ENCODE data around the gene NPNT. TPM values are rescaled to one million over a fixed set of nuclear protein-coding genes. Genes with fewer than 3 reads are reported as not detected.

Gene NPNT
- total and polyA plus RNA-seq, 2 donors from 2014 or later = 78.3 to 117 TPM

- Histone ChIP-seq H3K9ac (ENCODE audit: low read length in 3 of 3) (no peak overlapping the region), H3K27ac (ENCODE audit: low read depth in 2 of 2, low read length in 2 of 2) (no peak overlapping the region), H3K4me1 (ENCODE audit: control insufficient read depth in 2 of 3, insufficient read depth in 2 of 3, low read depth in 1 of 3, low read length in 3 of 3) (peaks cover 0 to 4% (median 0%) of the 10 kb centered on the region in 3 donors), H3K27me3 (ENCODE audit: control insufficient read depth, insufficient read depth, low read length) (no peaks in the 10 kb centered on the region), H3K9me3 (ENCODE audit: control insufficient read depth in 2 of 3, insufficient read depth in 1 of 3, low read length in 3 of 3) (no peaks in the 10 kb centered on the region), H3K36me3 (ENCODE audit: control insufficient read depth in 2 of 3, insufficient read depth in 3 of 3, low read length in 3 of 3) (no peaks in the 10 kb centered on the region), H3K4me3 (ENCODE audit: low read length in 3 of 3) (no peak overlapping the region)
- peak; percentile 15 for FAIRE-seq
- intact Hi-C loops (cut with DNase I) = no loop called here
- no peak for TF ChIP-seq CTCF (IDR thresholded peaks at IDR 0.05; ENCODE audit: borderline replicate concordance, extremely low read depth, insufficient read depth)
- DNase-seq = no peak
These were observed 35.4 kb downstream of the NPNT start for GRCh38 chr4:105930698-105931097.

- Histone ChIP-seq H3K4me1 (ENCODE audit: control insufficient read depth in 2 of 3, insufficient read depth in 2 of 3, low read depth in 1 of 3, low read length in 3 of 3) (peaks cover 0 to 4% (median 0%) of the 10 kb centered on the region in 3 donors), H3K9me3 (ENCODE audit: control insufficient read depth in 2 of 3, insufficient read depth in 1 of 3, low read length in 3 of 3) (no peaks in the 10 kb centered on the region), H3K36me3 (ENCODE audit: control insufficient read depth in 2 of 3, insufficient read depth in 3 of 3, low read length in 3 of 3) (no peaks in the 10 kb centered on the region), H3K27ac (ENCODE audit: low read depth in 2 of 2, low read length in 2 of 2) (no peak overlapping the region), H3K9ac (ENCODE audit: low read length in 3 of 3) (no peak overlapping the region), H3K27me3 (ENCODE audit: control insufficient read depth, insufficient read depth, low read length) (no peaks in the 10 kb centered on the region), H3K4me3 (ENCODE audit: low read length in 3 of 3) (no peak overlapping the region)
- intact Hi-C loops (cut with DNase I) = no loop called here
- no peak for TF ChIP-seq CTCF (IDR thresholded peaks at IDR 0.05; ENCODE audit: borderline replicate concordance, extremely low read depth, insufficient read depth)
- DNase-seq (no peak), FAIRE-seq (no peak)
These were observed 37.8 kb downstream of the NPNT start for GRCh38 chr4:105933083-105933482.

- Histone ChIP-seq H3K4me1 (ENCODE audit: control insufficient read depth in 2 of 3, insufficient read depth in 2 of 3, low read depth in 1 of 3, low read length in 3 of 3) (peaks cover 0 to 4% (median 0%) of the 10 kb centered on the region in 3 donors), H3K9ac (ENCODE audit: low read length in 3 of 3) (no peak overlapping the region), H3K4me3 (ENCODE audit: low read length in 3 of 3) (no peak overlapping the region), H3K27ac (ENCODE audit: low read depth in 2 of 2, low read length in 2 of 2) (no peak overlapping the region), H3K36me3 (ENCODE audit: control insufficient read depth in 2 of 3, insufficient read depth in 3 of 3, low read length in 3 of 3) (no peaks in the 10 kb centered on the region), H3K27me3 (ENCODE audit: control insufficient read depth, insufficient read depth, low read length) (no peaks in the 10 kb centered on the region), H3K9me3 (ENCODE audit: control insufficient read depth in 2 of 3, insufficient read depth in 1 of 3, low read length in 3 of 3) (no peaks in the 10 kb centered on the region)
- intact Hi-C loops (cut with DNase I) = no loop called here
- TF ChIP-seq CTCF (IDR thresholded peaks at IDR 0.05; ENCODE audit: borderline replicate concordance, extremely low read depth, insufficient read depth) = no peak
- no peak for FAIRE-seq
- DNase-seq = no peak
These were observed 39.1 kb downstream of the NPNT start for GRCh38 chr4:105934386-105934785.

- H3K9ac ChIP-seq (ENCODE audit: low read length in 3 of 3) = no peak overlapping the region
- no peaks in the 10 kb centered on the region for H3K4me1 ChIP-seq (ENCODE audit: control insufficient read depth in 2 of 3, insufficient read depth in 2 of 3, low read depth in 1 of 3, low read length in 3 of 3)
- no peak overlapping the region for H3K27ac ChIP-seq (ENCODE audit: low read depth in 2 of 2, low read length in 2 of 2)
- no peaks in the 10 kb centered on the region for H3K27me3 ChIP-seq (ENCODE audit: control insufficient read depth, insufficient read depth, low read length)
- no peaks in the 10 kb centered on the region for H3K9me3 ChIP-seq (ENCODE audit: control insufficient read depth in 2 of 3, insufficient read depth in 1 of 3, low read length in 3 of 3)
- no peak for FAIRE-seq
- TF ChIP-seq CTCF (IDR thresholded peaks at IDR 0.05; ENCODE audit: borderline replicate concordance, extremely low read depth, insufficient read depth) = no peak
- DNase-seq = peak in 2 of 5 donors; percentile 23 to 38
- H3K4me3 ChIP-seq (ENCODE audit: low read length in 3 of 3) = no peak overlapping the region
- intact Hi-C loops (cut with DNase I) = no loop called here
- H3K36me3 ChIP-seq (ENCODE audit: control insufficient read depth in 2 of 3, insufficient read depth in 3 of 3, low read length in 3 of 3) = no peaks in the 10 kb centered on the region
These were observed 41.6 kb downstream of the NPNT start for GRCh38 chr4:105936901-105937300.

Measured in kidney (tissue), 14 donors.